Ovary (tissue), 3 donors: ENCODE data around the gene GRK4.

Experiments
- CTCF ChIP-seq, 3 donors: fragments of 450-650 bp in 2 of 3; fragments of 200-600 bp in 1 of 3; IDR thresholded peaks; one replicate each; pipeline versions ENCODE4 v1.5.1 to v1.8.0; 2016 to 2022; ENCODE audit warnings: antibody characterized with exemption in 3 of 3, mild to moderate bottlenecking in 1 of 3
- EP300 ChIP-seq: sonication (generic); formaldehyde crosslinking; IDR thresholded peaks from one replicate; pipeline ENCODE4 v1.6.1; 2017; ENCODE audit warnings: antibody characterized with exemption
- donor health status: DM: no; HTN: no; CAD: no.

- TF ChIP-seq CTCF (IDR thresholded peaks at IDR 0.05) (no peak), EP300 (no peak)
Observed at GRCh38 chr4:2981256-2981819, 18.0 kb downstream of the GRK4 start.
